HG02588 (cell line): ENCODE data around the gene FAM24B.
"Not testable (repeated sequence)": the region's sequence is repeated elsewhere in the genome, so short reads cannot be mapped to it uniquely, and the experiment has no call there.

Experiments used
- ATAC-seq: cut with Tn5 transposase; IDR thresholded peaks from one replicate; pipeline ENCODE4 v1.9.1; 2021; ENCODE audit warnings: mild to moderate bottlenecking, moderate library complexity; ENCODE audit not compliant: unreplicated experiment

Gene FAM24B, protein sequence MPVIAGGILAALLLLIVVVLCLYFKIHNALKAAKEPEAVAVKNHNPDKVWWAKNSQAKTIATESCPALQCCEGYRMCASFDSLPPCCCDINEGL

GRCh38 chr10:122879339-122880273 is at the start of gene FAM24B:
Gene FAM24B (minus strand): TSS chr10:122879581. CDS start chr10:122850515, 29,066 bp downstream.
- peak; percentile 69 for ATAC-seq

- ATAC-seq = no peak
These were observed 36.3 kb upstream of the FAM24B start for GRCh38 chr10:122915700-122916099.

DNA sequence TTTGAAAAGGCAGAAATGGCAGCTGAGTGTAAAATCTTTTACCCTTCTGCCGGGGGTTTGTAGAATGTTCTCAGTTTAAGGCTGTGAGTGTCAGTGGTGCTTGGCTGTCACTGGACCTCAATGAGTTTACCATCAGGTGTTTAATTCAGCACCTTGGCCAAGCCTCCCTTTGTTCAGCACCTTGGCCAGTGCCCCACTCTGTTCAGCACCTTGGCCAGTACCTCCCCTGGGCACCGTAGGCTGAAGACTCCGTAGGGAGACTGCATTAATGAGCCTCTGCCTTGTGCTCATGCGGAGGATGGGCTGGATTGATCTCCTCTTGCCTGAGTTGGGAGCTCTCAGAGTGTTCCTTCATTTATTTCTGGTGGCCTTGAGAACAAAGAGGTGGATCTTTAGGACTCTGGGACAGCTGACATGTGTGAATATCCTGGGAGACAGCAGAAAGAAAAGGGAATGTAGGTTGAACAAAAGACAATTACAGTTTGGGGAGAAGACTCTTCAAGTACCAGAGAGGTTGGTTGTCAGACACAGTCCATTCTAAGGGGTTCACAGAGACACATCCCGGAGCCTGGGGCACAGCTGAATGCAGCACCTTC is 32.6 kb upstream of the FAM24B start:
- ATAC-seq = no peak

DNA sequence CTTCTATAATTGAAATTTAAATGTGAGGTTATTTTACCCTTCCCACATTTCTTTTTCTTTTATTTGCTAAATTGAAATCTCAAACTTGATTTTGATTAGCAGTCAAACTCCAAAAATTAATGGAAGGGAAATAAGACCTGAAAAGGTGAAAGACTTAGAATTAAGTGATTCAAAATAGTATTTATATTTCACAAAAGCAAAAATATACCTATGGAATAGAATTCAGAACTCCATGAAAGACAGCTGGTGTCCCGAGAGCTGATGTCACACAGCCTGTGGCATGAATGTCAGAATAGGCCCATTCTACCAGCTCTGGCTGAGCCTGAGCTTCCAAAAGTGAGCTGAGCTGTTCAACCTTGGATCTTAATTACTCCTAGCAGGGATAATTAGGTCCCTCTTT is 30.9 kb upstream of the FAM24B start, which contains the start of gene FAM24A:
Gene FAM24A (plus strand): TSS at position 301 of the 400 bp plus-strand sequence. CDS start 1,025 bp downstream, outside the sequence.
- ATAC-seq = no peak

DNA sequence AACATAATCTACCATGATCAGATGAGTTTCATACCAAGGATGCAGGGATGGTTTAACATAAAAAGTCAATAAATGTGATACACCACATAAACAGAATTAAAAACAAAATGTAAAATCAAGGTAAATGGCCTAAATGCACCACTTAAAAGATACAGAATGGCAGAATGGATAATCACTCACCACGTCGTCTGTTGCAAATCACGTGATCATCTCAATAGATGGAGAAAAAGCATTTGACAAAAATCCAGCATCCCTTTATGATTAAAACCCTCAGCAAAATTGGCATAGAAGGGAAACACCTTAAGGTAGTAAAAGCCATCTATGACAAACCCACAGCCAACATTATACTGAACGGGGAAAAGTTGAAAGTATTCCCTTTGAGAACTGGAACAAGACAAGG is 24.5 kb upstream of the FAM24B start:
- ATAC-seq = not testable (repeated sequence)

DNA sequence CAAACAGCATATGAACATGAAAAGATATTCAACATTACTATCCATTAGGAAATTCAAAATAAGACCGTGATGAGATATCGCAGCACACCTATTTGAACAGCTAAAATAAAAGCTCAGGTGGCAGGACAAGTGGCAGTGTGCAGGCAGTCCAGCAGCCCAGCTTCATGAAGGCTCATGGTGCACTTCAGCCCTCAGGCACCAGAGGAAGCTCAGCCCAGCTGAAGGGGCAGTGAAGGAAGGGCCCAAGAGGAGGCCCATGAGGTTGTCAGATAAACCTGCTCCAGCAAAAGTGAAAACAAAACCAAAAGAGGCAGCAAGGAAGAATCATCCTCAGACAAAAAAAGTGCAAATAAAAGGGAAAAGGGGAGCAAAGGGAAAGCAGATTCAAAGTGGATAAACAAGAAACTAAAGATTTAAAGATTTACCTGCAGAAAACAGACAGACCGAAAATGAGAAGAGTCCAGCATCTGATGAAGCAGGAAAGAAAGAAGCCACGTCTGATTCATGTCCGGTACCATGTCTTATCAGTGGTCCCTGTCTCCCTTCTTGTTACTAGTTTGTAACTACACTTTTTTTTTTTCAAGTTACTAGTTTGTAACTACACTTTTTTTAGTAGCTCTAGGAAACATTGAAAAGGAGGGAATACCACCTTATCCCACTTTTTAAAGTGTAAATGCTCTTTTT is 15.0 kb upstream of the FAM24B start:
- no peak for ATAC-seq

DNA sequence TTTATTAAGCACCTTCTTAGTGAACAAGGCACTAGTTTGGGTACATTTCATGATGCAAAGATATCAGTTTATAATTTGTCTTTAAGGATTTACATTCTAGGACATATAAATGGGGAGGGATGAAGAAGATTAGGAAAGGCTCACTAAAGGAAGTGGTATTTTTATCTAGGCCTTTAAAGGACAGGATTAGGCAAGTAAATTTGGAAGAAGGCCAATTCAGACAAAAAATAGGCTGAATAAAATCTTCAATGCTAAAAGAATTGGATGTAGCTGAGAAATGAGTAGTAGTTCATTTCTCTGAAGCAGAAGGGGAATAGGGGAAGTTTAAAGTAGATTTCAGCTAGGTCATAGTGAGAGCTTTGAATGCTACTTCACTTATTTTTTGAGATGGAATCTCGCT is 4.8 kb upstream of the FAM24B start:
- ATAC-seq = no peak

- no peak for ATAC-seq
These were observed 3.4 kb upstream of the FAM24B start for GRCh38 chr10:122882766-122883165.

DNA sequence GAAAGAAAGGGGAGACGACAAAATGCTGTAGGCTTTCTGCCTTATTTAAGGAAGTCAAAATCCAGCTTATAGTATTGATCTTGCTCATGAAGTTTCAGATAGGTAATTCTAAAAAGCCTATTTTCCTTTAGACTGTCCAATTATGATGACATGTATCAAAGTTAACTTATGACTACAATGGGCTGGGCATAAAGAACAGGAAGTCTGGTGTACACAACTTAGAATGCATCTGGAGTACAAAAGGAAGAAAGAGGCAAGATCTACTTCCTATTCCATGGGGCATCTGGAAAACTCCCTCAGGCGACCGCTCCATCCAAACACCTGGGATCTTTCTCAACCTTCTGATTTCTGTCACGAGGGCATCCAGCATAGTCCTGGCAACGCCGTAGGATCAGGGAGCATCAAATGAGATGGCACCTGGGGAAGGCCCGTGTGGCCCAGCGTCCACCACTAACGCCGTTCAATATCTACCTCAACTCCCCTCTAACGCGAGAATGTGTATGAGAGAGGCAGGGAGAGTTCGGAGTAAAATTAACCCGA is 512 bp downstream of the FAM24B start:
- peak; percentile 15 for ATAC-seq

GRCh38 chr10:122877264-122877663 is 2.1 kb downstream of the FAM24B start:
- no peak for ATAC-seq

GRCh38 chr10:122876467-122876855 is 2.9 kb downstream of the FAM24B start:
- no peak for ATAC-seq

- no peak for ATAC-seq
These were observed 3.4 kb downstream of the FAM24B start for GRCh38 chr10:122875843-122876466.

GRCh38 chr10:122871947-122872346 is 7.4 kb downstream of the FAM24B start:
- ATAC-seq = not testable (repeated sequence)

DNA sequence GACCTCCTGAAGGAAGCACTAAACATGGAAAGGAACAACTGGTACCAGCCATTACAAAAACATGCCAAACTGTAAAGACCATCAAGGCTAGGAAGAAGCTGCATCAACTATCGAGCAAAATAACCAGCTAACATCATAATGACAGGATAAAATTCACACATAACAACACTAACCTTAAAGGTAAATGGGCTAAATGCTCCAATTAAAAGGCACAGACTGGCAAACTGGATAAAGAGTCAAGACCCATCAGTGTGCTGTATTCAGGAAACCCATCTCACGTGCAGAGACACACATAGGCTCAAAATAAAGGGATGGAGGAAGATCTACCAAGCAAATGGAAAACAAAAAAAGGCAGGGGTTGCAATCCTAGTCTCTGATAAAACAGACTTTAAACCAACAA is 10.6 kb downstream of the FAM24B start:
- not testable (repeated sequence) for ATAC-seq

- ATAC-seq = not testable (repeated sequence)
These were observed 12.5 kb downstream of the FAM24B start for GRCh38 chr10:122866757-122867482.

- ATAC-seq = no peak
These were observed 14.5 kb downstream of the FAM24B start for GRCh38 chr10:122864901-122865300.

DNA sequence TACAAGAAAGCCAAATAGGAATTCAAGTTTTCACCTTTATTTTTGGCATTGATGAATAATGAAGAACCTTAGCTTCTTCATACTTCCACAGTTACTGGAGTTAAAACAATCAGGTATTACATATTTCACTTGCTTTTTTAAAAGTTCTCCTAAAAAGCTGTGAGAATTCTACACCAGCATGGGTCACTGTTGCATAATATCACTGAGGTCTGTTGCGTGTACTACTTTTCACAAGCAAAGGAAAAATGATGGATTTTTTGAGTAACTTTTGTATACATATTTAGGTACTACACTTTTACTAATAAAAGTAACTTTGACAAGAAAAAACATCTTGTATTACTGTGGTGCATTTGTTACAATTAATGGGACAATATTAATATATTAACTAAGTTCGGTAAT is 15.2 kb downstream of the FAM24B start:
- ATAC-seq = no peak

- no peak for ATAC-seq
These were observed 15.9 kb downstream of the FAM24B start for GRCh38 chr10:122863216-122864193.

DNA sequence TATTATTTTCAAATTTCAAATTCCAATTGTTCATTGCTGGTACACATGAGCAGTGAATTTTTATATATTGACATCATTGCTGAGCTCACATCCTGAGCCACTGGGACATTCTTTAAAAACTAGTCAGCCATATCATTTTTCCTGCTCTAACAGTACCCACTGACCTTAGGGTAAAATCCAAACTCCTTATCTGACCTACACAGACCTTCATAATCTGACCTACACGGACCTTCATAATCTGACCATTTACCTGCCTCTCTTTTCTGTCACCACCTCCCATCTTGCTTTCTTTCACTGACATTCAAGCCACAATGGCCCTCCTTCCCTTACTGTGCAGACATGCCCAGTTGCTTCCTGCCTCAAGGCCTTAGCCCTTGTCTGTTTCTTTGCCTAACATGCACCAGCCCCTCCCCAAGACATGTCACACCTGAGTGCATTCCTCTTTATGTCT is 17.6 kb downstream of the FAM24B start:
- no peak for ATAC-seq
